Sigmoid colon (tissue), 7 donors: ENCODE data around the gene GET4. TPM values are rescaled to one million over a fixed set of nuclear protein-coding genes. Genes with fewer than 3 reads are reported as not detected.

Experiments used
- DNase-seq: peaks from one replicate; pipeline ENCODE4 v3.0.0-alpha.2; 2019
- H3K27ac ChIP-seq, 4 donors: fragments of 200-600 bp; sonication (generic); one replicate each; pipeline ENCODE4 v1.5.1; 2016 to 2019; ENCODE audit warnings: mild to moderate bottlenecking in 1 of 4
- H3K27me3 ChIP-seq, 3 donors: fragments of 200-600 bp; sonication (generic); one replicate each; pipeline ENCODE4 v1.5.1; 2019; ENCODE audit warnings: mild to moderate bottlenecking in 1 of 3
- H3K36me3 ChIP-seq, 4 donors: fragments of 200-600 bp; sonication (generic); one replicate each; pipeline ENCODE4 v1.5.1; 2016 to 2019
- H3K4me1 ChIP-seq, 4 donors: fragments of 200-600 bp; sonication (generic); one replicate each; pipeline ENCODE4 v1.5.1; 2017 to 2019
- H3K4me3 ChIP-seq, 4 donors: fragments of 200-600 bp; sonication (generic); one replicate each; pipeline ENCODE4 v1.5.1; 2017 to 2019; ENCODE audit warnings: mild to moderate bottlenecking in 2 of 4, moderate library complexity in 1 of 4
- H3K9me3 ChIP-seq, 4 donors: fragments of 200-600 bp in 3 of 4; sonication (generic) in 3 of 4; one replicate each; pipeline versions ENCODE4 v1.5.1 to v1.6.1; 2013 to 2019
- CTCF ChIP-seq, 4 experiments: fragments of 450-650 bp in 3 of 4; fragments of 200-600 bp in 1 of 4; IDR thresholded peaks; one replicate each; pipeline ENCODE4 v1.5.1; 2016 to 2019; ENCODE audit warnings: antibody characterized with exemption in 4 of 4, mild to moderate bottlenecking in 3 of 4, moderate library complexity in 2 of 4
- EP300 ChIP-seq, 4 donors: sonication (generic); formaldehyde crosslinking; IDR thresholded peaks; one replicate each; pipeline ENCODE4 v1.6.1; 2017; ENCODE audit warnings: antibody characterized with exemption in 4 of 4
- POLR2A ChIP-seq, 2 donors: fragments of 450-650 bp; IDR thresholded peaks; one replicate each; pipeline ENCODE4 v1.6.1; 2016; ENCODE audit warnings: antibody characterized with exemption in 2 of 2, mild to moderate bottlenecking in 2 of 2, moderate library complexity in 2 of 2
- POLR2AphosphoS5 ChIP-seq, 4 donors: sonication (generic); formaldehyde crosslinking; IDR thresholded peaks; one replicate each; pipeline ENCODE4 v1.6.1; 2017; ENCODE audit warnings: antibody characterized with exemption in 4 of 4
- WGBS, 2 donors: extraction: QIAGEN DNeasy Blood & Tissue Kit; methylation state at CpG; one replicate each; pipeline ENCODE4 v1.1.7; 2013; 5-methylcytosine and 5-hydroxymethylcytosine counted together
- intact Hi-C: fragments of 100-400 bp; cut with DNase I; formaldehyde crosslinking; loops from one replicate; pipeline ENCODE4 v1.15.1; 2023
- polyA plus RNA-seq, 3 donors: library from polyadenylated mRNA; stranded (reverse); fragments of 200-250 nt; gene quantifications; one replicate each; pipeline ENCODE4 v1.2.3, GENCODE V29; 2013
- total RNA-seq, 4 donors: library from RNA; depleted of rRNA; stranded (reverse); fragments of >200 nt; gene quantifications; one replicate each; pipeline ENCODE4 v1.1.0, GENCODE V29; 2016
- donor health status: healthy with polysubstance abuse.
- donor health status: Bipolar disorder and iron deficiency.
- donor health status: healthy.

GET4 gene
- total and polyA plus RNA-seq, 7 donors = 20.3 to 51.4 (median 27.0) TPM

- WGBS, 2 donors = 95% methylated on average over 19 of the region's 19 CpGs
- H3K4me1 ChIP-seq = peaks cover 0 to 11% (median 10%) of the 10 kb centered on the region in 4 donors
- intact Hi-C loops = no loop called here
- TF ChIP-seq POLR2AphosphoS5 (IDR thresholded peaks at IDR 0.05) = no peak
- no peak for TF ChIP-seq EP300 (IDR thresholded peaks at IDR 0.05)
- TF ChIP-seq CTCF (IDR thresholded peaks at IDR 0.05) = no peak
- TF ChIP-seq POLR2A (IDR thresholded peaks at IDR 0.05) = no peak
- peaks cover 34 to 89% (median 54%) of the 10 kb centered on the region in 4 donors for H3K36me3 ChIP-seq
- H3K27ac ChIP-seq = no peak overlapping the region
- H3K4me3 ChIP-seq = no peak overlapping the region
- H3K27me3 ChIP-seq = no peaks in the 10 kb centered on the region
- DNase-seq = no peak
- no peaks in the 10 kb centered on the region for H3K9me3 ChIP-seq
Observed at GRCh38 chr7:893686-894085, 17.3 kb downstream of the GET4 start.

GRCh38 chr7:894164-894867 lies 18.0 kb downstream of the GET4 start:
- Histone ChIP-seq H3K27me3 (no peaks in the 10 kb centered on the region), H3K36me3 (peaks cover 34 to 89% (median 52%) of the 10 kb centered on the region in 4 donors), H3K4me3 (no peak overlapping the region), H3K9me3 (no peaks in the 10 kb centered on the region), H3K27ac (no peak overlapping the region), H3K4me1 (peaks cover 0 to 11% (median 10%) of the 10 kb centered on the region in 4 donors)
- intact Hi-C loops = no loop called here
- no peak for TF ChIP-seq EP300 (IDR thresholded peaks at IDR 0.05)
- no peak for TF ChIP-seq CTCF (IDR thresholded peaks at IDR 0.05)
- no peak for TF ChIP-seq POLR2AphosphoS5 (IDR thresholded peaks at IDR 0.05)
- no peak for TF ChIP-seq POLR2A (IDR thresholded peaks at IDR 0.05)
- 94 to 97% methylated on average over 40 of the region's 40 CpGs for WGBS, 2 donors
- DNase-seq = no peak

GRCh38 chr7:894927-895450 lies 18.6 kb downstream of the GET4 start:
- DNase-seq = no peak
- Histone ChIP-seq H3K36me3 (peaks cover 38 to 93% (median 52%) of the 10 kb centered on the region in 4 donors), H3K4me3 (no peak overlapping the region), H3K27me3 (no peaks in the 10 kb centered on the region), H3K27ac (no peak overlapping the region), H3K9me3 (no peaks in the 10 kb centered on the region), H3K4me1 (peaks cover 0 to 11% (median 10%) of the 10 kb centered on the region in 4 donors)
- intact Hi-C loops = no loop called here
- WGBS, 2 donors = 93 to 95% methylated on average over 21 of the region's 21 CpGs
- TF ChIP-seq POLR2A (IDR thresholded peaks at IDR 0.05) (no peak), EP300 (IDR thresholded peaks at IDR 0.05) (no peak), POLR2AphosphoS5 (IDR thresholded peaks at IDR 0.05) (no peak), CTCF (IDR thresholded peaks at IDR 0.05) (no peak)

- DNase-seq = no peak
- 97% methylated on average over 52 of the region's 52 CpGs for WGBS, 2 donors
- peaks cover 0 to 11% (median 10%) of the 10 kb centered on the region in 4 donors for H3K4me1 ChIP-seq
- H3K27ac ChIP-seq = no peak overlapping the region
- H3K27me3 ChIP-seq = no peaks in the 10 kb centered on the region
- intact Hi-C loops = no loop called here
- H3K4me3 ChIP-seq = no peak overlapping the region
- H3K36me3 ChIP-seq = peaks cover 38 to 90% (median 51%) of the 10 kb centered on the region in 4 donors
- H3K9me3 ChIP-seq = no peaks in the 10 kb centered on the region
- no peak for TF ChIP-seq POLR2A (IDR thresholded peaks at IDR 0.05)
- TF ChIP-seq CTCF (IDR thresholded peaks at IDR 0.05) = no peak
- TF ChIP-seq POLR2AphosphoS5 (IDR thresholded peaks at IDR 0.05) = no peak
- no peak for TF ChIP-seq EP300 (IDR thresholded peaks at IDR 0.05)
Observed at GRCh38 chr7:895451-896052, 19.2 kb downstream of the GET4 start.
